Posterior cingulate gyrus (tissue), 11 donors: ENCODE measurements around the gene ZFAND2A.

Experiments used
- DNase-seq, 10 donors: peaks; one replicate each; pipeline versions ENCODE4 v3.0.0 to v3.0.0-alpha.2; 2020 to 2021; ENCODE audit warnings: mixed read lengths in 3 of 10
- intact Hi-C: fragments of 100-400 bp; cut with DNase I; formaldehyde crosslinking; loops from one replicate; pipeline ENCODE4 v1.15.1; 2023

The ZFAND2A gene

DNA sequence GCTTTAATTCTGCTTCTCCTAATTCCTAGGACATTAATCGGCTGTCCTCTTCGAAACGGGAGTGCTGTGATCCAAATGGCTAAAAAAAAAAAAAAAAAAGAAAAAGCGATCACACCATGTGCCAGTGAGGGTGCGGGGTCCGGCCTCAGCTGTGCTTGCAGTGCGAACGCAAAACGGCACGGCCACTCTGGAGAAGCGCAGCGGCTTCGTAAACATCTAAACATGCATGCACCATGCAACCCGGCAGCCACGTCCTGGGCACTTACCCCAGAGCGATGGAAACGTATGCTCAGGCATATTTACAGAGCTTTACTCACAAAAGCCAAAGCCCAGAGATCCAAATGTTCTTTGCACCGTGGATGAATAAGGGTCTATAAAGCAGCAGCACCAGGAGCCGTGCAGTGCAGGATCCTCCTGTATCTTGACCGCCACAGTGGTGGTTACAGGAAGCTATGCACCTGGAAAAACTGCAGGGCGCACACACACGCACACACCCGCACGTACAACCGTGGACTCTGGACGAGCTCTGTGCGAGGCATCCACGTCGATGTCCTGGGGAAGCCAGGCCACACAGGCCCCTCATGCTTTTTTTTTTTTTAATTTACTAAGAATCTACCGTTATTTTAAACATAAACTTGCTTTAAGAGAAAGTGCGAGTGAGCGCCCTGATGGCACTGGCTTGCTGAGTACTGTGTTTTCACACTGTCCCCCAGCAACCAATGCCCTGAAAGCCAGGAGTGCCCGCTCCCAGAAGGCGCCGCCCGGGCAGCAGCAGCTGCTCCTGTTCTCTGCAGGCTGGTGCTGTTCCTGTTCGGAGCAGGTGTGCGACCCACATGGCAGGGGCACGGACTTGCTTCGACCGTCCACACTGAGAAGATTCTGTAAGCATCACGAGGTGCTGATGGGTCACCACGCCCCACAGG, 47.1 kb downstream of the ZFAND2A start:
- peak in 3 of 10 donors; percentile 35 to 83 (median 67) for DNase-seq
- intact Hi-C loops = no loop called here

GRCh38 chr7:1112109-1112508, 47.9 kb downstream of the ZFAND2A start:
- peak in 3 of 10 donors; percentile 43 to 58 (median 57) for DNase-seq

GRCh38 chr7:1111156-1111555, 48.8 kb downstream of the ZFAND2A start:
- intact Hi-C loops = no loop called here
- peak in 1 of 10 donors; percentile 40 for DNase-seq

More at GRCh38 chr7:1112109-1112508, 47.9 kb downstream of the ZFAND2A start:
- intact Hi-C loops = no loop called here

GRCh38 chr7:1110358-1110757, 49.6 kb downstream of the ZFAND2A start:
- intact Hi-C loops = no loop called here
- peak in 3 of 10 donors; percentile 40 to 70 (median 63) for DNase-seq

DNA sequence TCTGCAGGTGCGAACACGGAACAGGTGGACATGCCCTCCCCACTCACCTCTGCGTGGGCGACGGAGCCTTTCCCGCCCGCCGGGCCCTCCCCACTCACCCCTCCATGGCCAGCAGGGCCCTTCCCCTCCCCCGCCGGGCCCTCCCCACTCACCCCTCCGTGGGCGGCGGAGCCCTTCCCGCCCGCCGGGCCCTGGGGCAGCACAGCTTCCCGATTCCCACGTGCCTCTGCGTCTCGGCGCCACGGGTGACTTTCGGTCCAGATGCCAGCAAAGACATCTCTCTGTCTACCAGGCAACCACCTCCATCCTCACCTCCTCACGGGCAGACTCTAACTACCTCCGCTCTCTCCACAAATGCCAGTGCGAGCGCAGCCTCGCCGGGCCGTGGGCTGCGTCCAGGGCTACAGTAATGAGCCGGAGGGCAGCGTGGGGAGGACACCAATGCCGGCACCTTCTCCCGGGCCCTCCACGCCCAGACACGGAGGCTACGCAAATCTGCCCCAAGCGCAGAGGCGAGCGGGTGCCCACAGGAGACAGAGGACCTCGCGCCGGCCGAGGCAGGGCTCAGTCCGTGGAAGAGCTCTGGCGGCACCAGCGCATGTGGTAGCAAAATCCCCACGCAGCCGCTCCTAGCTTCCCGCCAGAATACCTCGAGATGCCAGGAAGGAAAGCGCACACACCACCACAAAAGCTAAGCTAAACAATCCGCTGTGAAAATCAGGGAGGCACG, 50.2 kb downstream of the ZFAND2A start:
- intact Hi-C loops = no loop called here
- peak in 3 of 10 donors; percentile 54 to 69 (median 60) for DNase-seq

GRCh38 chr7:1108264-1108920, 51.6 kb downstream of the ZFAND2A start:
- intact Hi-C loops = no loop called here
- DNase-seq = peak in 3 of 10 donors; percentile 22 to 63 (median 45)

- intact Hi-C loops = no loop called here
- DNase-seq = peak in 2 of 10 donors; percentile 26 to 59
These were observed 53.1 kb downstream of the ZFAND2A start for GRCh38 chr7:1106793-1107421.

GRCh38 chr7:1106063-1106792, 53.8 kb downstream of the ZFAND2A start:
- intact Hi-C loops = no loop called here
- DNase-seq = peak in 1 of 10 donors; percentile 45

GRCh38 chr7:1105189-1105588, 54.8 kb downstream of the ZFAND2A start:
- intact Hi-C loops = no loop called here

GRCh38 chr7:1104516-1105179, 55.3 kb downstream of the ZFAND2A start:
- peak in 1 of 10 donors; percentile 58 for DNase-seq
- intact Hi-C loops = no loop called here

More at GRCh38 chr7:1105189-1105588, 54.8 kb downstream of the ZFAND2A start:
- DNase-seq = peak in 1 of 10 donors; percentile 64

GRCh38 chr7:1103789-1104515, 56.0 kb downstream of the ZFAND2A start:
- intact Hi-C loops = no loop called here
- peak in 1 of 10 donors; percentile 76 for DNase-seq

- intact Hi-C loops = no loop called here
- DNase-seq = peak in 2 of 10 donors; percentile 2 to 65
These were observed 56.8 kb downstream of the ZFAND2A start for GRCh38 chr7:1103009-1103788.
